ENCODE measurements around the gene CFAP74.
"Not testable (repeated sequence)": the region's sequence is repeated elsewhere in the genome, so short reads cannot be mapped to it uniquely, and the experiment has no call there.

Gene CFAP74

GRCh38 chr1:1984560-1985070 lies 19.0 kb downstream of the CFAP74 start:
- no peak for DNase-seq (ENCODE audit: low spot score)

- DNase-seq (ENCODE audit: low spot score): no peak
Measured at GRCh38 chr1:1982379-1983232, 21.0 kb downstream of the CFAP74 start.

- DNase-seq (ENCODE audit: low spot score): not testable (repeated sequence)
Measured at GRCh38 chr1:1981631-1982327, 21.8 kb downstream of the CFAP74 start.

- no peak for DNase-seq (ENCODE audit: low spot score)
Measured at GRCh38 chr1:1981142-1981500, 22.5 kb downstream of the CFAP74 start.

- no peak for DNase-seq (ENCODE audit: low spot score)
Measured at GRCh38 chr1:1980467-1981141, 23.0 kb downstream of the CFAP74 start.

- DNase-seq (ENCODE audit: low spot score): no peak
Measured at GRCh38 chr1:1979482-1980165, 24.0 kb downstream of the CFAP74 start.

- not testable (repeated sequence) for DNase-seq (ENCODE audit: low spot score)
Measured at GRCh38 chr1:1978690-1979481, 24.7 kb downstream of the CFAP74 start.

GRCh38 chr1:1978108-1978507 lies 25.5 kb downstream of the CFAP74 start:
- no peak for DNase-seq (ENCODE audit: low spot score)

- DNase-seq (ENCODE audit: low spot score): no peak
Measured at GRCh38 chr1:1976031-1976430, 27.6 kb downstream of the CFAP74 start.

GRCh38 chr1:1975535-1975934 lies 28.1 kb downstream of the CFAP74 start:
- DNase-seq (ENCODE audit: low spot score): no peak

GRCh38 chr1:1974834-1975233 lies 28.8 kb downstream of the CFAP74 start:
- no peak for DNase-seq (ENCODE audit: low spot score)

GRCh38 chr1:1973716-1974642 lies 29.6 kb downstream of the CFAP74 start:
- DNase-seq (ENCODE audit: low spot score): no peak

GRCh38 chr1:1972976-1973715 lies 30.4 kb downstream of the CFAP74 start:
- no peak for DNase-seq (ENCODE audit: low spot score)

- no peak for DNase-seq (ENCODE audit: low spot score)
Measured at GRCh38 chr1:1971688-1972087, 31.9 kb downstream of the CFAP74 start.

GRCh38 chr1:1971017-1971416 lies 32.6 kb downstream of the CFAP74 start:
- no peak for DNase-seq (ENCODE audit: low spot score)

GRCh38 chr1:1969953-1970716 lies 33.5 kb downstream of the CFAP74 start:
- DNase-seq (ENCODE audit: low spot score): no peak

- DNase-seq (ENCODE audit: low spot score): no peak
Measured at GRCh38 chr1:1969505-1969900, 34.1 kb downstream of the CFAP74 start.

GRCh38 chr1:1968767-1969504 lies 34.6 kb downstream of the CFAP74 start:
- DNase-seq (ENCODE audit: low spot score): peak; percentile 43

All from SW480 (cell line).